HG02678 (cell line): ENCODE measurements around the gene SPTAN1.
"Not testable (repeated sequence)": the region's sequence is repeated elsewhere in the genome, so short reads cannot be mapped to it uniquely, and the experiment has no call there.

ENCODE experiments used
- ATAC-seq: cut with Tn5 transposase; IDR thresholded peaks from one replicate; pipeline ENCODE4 v1.9.1; 2021; ENCODE audit warnings: mild to moderate bottlenecking, moderate library complexity; ENCODE audit not compliant: unreplicated experiment

Gene SPTAN1

GRCh38 chr9:128631636-128632035 lies 79.2 kb downstream of the SPTAN1 start:
- ATAC-seq: no peak

GRCh38 chr9:128632066-128632465 lies 79.7 kb downstream of the SPTAN1 start:
- ATAC-seq: no peak

GRCh38 chr9:128632486-128632885 lies 80.1 kb downstream of the SPTAN1 start:
- no peak for ATAC-seq

- no peak for ATAC-seq
Measured at GRCh38 chr9:128633057-128633456, 80.7 kb downstream of the SPTAN1 start.

- no peak for ATAC-seq
Measured at GRCh38 chr9:128633601-128634000, 81.2 kb downstream of the SPTAN1 start.

- no peak for ATAC-seq
Measured at GRCh38 chr9:128634111-128634510, 81.7 kb downstream of the SPTAN1 start.

- ATAC-seq: no peak
Measured at GRCh38 chr9:128634651-128635262, 82.4 kb downstream of the SPTAN1 start.

- no peak for ATAC-seq
Measured at GRCh38 chr9:128635266-128636023, 83.1 kb downstream of the SPTAN1 start.

GRCh38 chr9:128636024-128636390 lies 83.6 kb downstream of the SPTAN1 start:
- no peak for ATAC-seq

- no peak for ATAC-seq
Measured at GRCh38 chr9:128636556-128637530, 84.5 kb downstream of the SPTAN1 start.

- no peak for ATAC-seq
Measured at GRCh38 chr9:128637656-128638055, 85.3 kb downstream of the SPTAN1 start.

- ATAC-seq: no peak
Measured at GRCh38 chr9:128638580-128638979, 86.2 kb downstream of the SPTAN1 start.

- ATAC-seq: no peak
Measured at GRCh38 chr9:128640603-128641002, 88.2 kb downstream of the SPTAN1 start.

- no peak for ATAC-seq
Measured at GRCh38 chr9:128642675-128643245, 90.4 kb downstream of the SPTAN1 start.

- no peak for ATAC-seq
Measured at GRCh38 chr9:128643519-128644300, 91.3 kb downstream of the SPTAN1 start.

- not testable (repeated sequence) for ATAC-seq
Measured at GRCh38 chr9:128648206-128648605, 95.8 kb downstream of the SPTAN1 start.

GRCh38 chr9:128651798-128652197 lies 99.4 kb downstream of the SPTAN1 start:
- ATAC-seq: no peak

GRCh38 chr9:128653908-128654307 lies 101.5 kb downstream of the SPTAN1 start:
- no peak for ATAC-seq

- no peak for ATAC-seq
Measured at GRCh38 chr9:128654481-128654880, 102.1 kb downstream of the SPTAN1 start.
